Epithelial cell of proximal tubule (primary cell): ENCODE results near the gene ECE1. TPM values are rescaled to one million over a fixed set of nuclear protein-coding genes. Genes with fewer than 3 reads are reported as not detected.

Source experiments
- DNase-seq: peaks from one replicate; pipeline ENCODE4 v3.0.0-alpha.2; 2011; ENCODE audit warnings: low read depth
- H3K4me3 ChIP-seq: 2 replicates; pipeline ENCODE4 v1.5.1; 2011; ENCODE audit warnings: low read depth, mild to moderate bottlenecking, low read length
- CTCF ChIP-seq: conservative IDR thresholded peaks from 2 replicates; pipeline ENCODE4 v1.5.1; 2012; ENCODE audit warnings: low read depth, mild to moderate bottlenecking, low read length
- total RNA-seq: library from RNA; depleted of rRNA; stranded (reverse); fragments of >200 nt; gene quantifications from 2 replicates; pipeline ENCODE4 v1.2.3, GENCODE V29; 2015

ECE1 gene
- total RNA-seq, 1 donor from 2014 or later = 115 TPM

GRCh38 chr1:21272540-21272939 lies 17.7 kb downstream of the ECE1 start:
- no peak overlapping the region for H3K4me3 ChIP-seq
- no peak for DNase-seq
- TF ChIP-seq CTCF = no peak

- TF ChIP-seq CTCF = no peak
- no peak overlapping the region for H3K4me3 ChIP-seq
- DNase-seq = no peak
Measured at GRCh38 chr1:21271550-21271949, 18.7 kb downstream of the ECE1 start.

GRCh38 chr1:21270086-21270689 lies 20.1 kb downstream of the ECE1 start:
- no peak for DNase-seq
- peak; percentile 96 for TF ChIP-seq CTCF
- no peak overlapping the region for H3K4me3 ChIP-seq

- no peak for DNase-seq
- TF ChIP-seq CTCF = no peak
- no peak overlapping the region for H3K4me3 ChIP-seq
Measured at GRCh38 chr1:21269461-21270085, 20.7 kb downstream of the ECE1 start.

GRCh38 chr1:21268281-21269239 lies 21.7 kb downstream of the ECE1 start:
- H3K4me3 ChIP-seq = no peak overlapping the region
- no peak for TF ChIP-seq CTCF
- DNase-seq = no peak

- no peak for DNase-seq
- no peak overlapping the region for H3K4me3 ChIP-seq
- no peak for TF ChIP-seq CTCF
Measured at GRCh38 chr1:21267191-21268077, 22.8 kb downstream of the ECE1 start.
